K562 (cell line): ENCODE data around the gene OLFM3. TPM values are rescaled to one million over a fixed set of nuclear protein-coding genes. Genes with fewer than 3 reads are reported as not detected.

Source experiments
- ATAC-seq: fragments of 200-7000 bp; cut with Tn5 transposase; 3 replicates; pipeline ENCODE4 v1.9.1; 2020; ENCODE audit warnings: moderate library complexity
- BruUV-seq: library from RNA; stranded (reverse); fragments of 400-500 nt; replicated peaks from 2 replicates; lab custom pipeline; 2021; lab: Mats Ljungman, UMichigan
- CTCF ChIA-PET: fragments of 300-600 bp; formaldehyde crosslinking; extraction: SDS; loops from one replicate; lab custom pipeline; 2021; ENCODE audit warnings: low intra/inter-chr PET ratio; lab: Yijun Ruan, JAX
- POLR2A ChIA-PET: fragments of 300-600, 350-650 bp; sonication (Branson Sonifier 250); formaldehyde crosslinking; extraction: SDS; loops from one replicate; lab custom pipeline; 2021; ENCODE audit warnings: antibody characterized with exemption, inconsistent platforms; lab: Yijun Ruan, JAX
- DNase-seq, 4 experiments: peaks; one replicate each; pipeline versions ENCODE4 v3.0.0 to v3.0.0-alpha.2; 2011 to 2018; ENCODE audit warnings: low spot score in 3 of 4, mixed read lengths in 3 of 4; ENCODE audit errors: extremely low read depth in 1 of 4
- FAIRE-seq: peaks from 2 replicates; lab custom pipeline; 2011; peaks lifted over from hg19 to GRCh38; lab: Jason Lieb, UNC
- H2AFZ ChIP-seq: 2 replicates; pipeline ENCODE4 v1.6.0; 2011; ENCODE audit warnings: low read depth, low read length, control low read depth, inconsistent platforms
- H3K27ac ChIP-seq: fragments of 200-600 bp; 3 replicates; pipeline ENCODE4 v1.8.0; 2011; ENCODE audit warnings: low read depth, mild to moderate bottlenecking, control low read depth, inconsistent platforms, low read length, moderate library complexity, mixed read lengths; ENCODE audit errors: extremely low read depth
- H3K27me3 ChIP-seq, 2 experiments: fragments of 300-600 bp in 1 of 2; 2 replicates in 1 of 2; 3 replicates in 1 of 2; pipeline versions ENCODE4 v1.6.0 to v1.8.0; 2011; ENCODE audit warnings: inconsistent platforms in 2 of 2, low read length in 2 of 2, mild to moderate bottlenecking in 1 of 2, mixed read lengths in 1 of 2, moderate library complexity in 1 of 2; ENCODE audit not compliant: control insufficient read depth in 2 of 2, insufficient read depth in 2 of 2
- H3K36me3 ChIP-seq: fragments of 300-600 bp; 3 replicates; pipeline ENCODE4 v1.8.0; 2011; ENCODE audit warnings: mild to moderate bottlenecking, low read length, inconsistent platforms; ENCODE audit not compliant: control insufficient read depth, insufficient read depth
- H3K4me1 ChIP-seq, 2 experiments: fragments of 200-600 bp in 1 of 2; replicated peaks in 1 of 2; 2 replicates in 1 of 2; 3 replicates in 1 of 2; pipeline versions ENCODE4 v1.5.1 to v1.8.0; 2011; ENCODE audit warnings: inconsistent platforms in 2 of 2, low read length in 2 of 2, mild to moderate bottlenecking in 1 of 2, mixed read lengths in 1 of 2, moderate library complexity in 1 of 2; ENCODE audit not compliant: control insufficient read depth in 2 of 2, insufficient read depth in 2 of 2
- H3K4me2 ChIP-seq: 2 replicates; pipeline ENCODE4 v1.6.1; 2011; ENCODE audit warnings: low read length, control low read depth, inconsistent platforms, mixed read lengths; ENCODE audit not compliant: insufficient read depth
- H3K4me3 ChIP-seq: fragments of 200-600 bp; sonication (generic), shearing (Covaris generic); 2 replicates; pipeline ENCODE4 v1.5.1; 2016; ENCODE audit warnings: control low read depth, inconsistent platforms
- H3K79me2 ChIP-seq: fragments of 200-600 bp; 3 replicates; pipeline ENCODE4 v1.8.0; 2011; ENCODE audit warnings: low read length, inconsistent platforms; ENCODE audit not compliant: control insufficient read depth, insufficient read depth
- H3K9ac ChIP-seq, 2 experiments: 2 replicates each; pipeline versions ENCODE4 v1.6.0 to v1.6.1; 2011; ENCODE audit warnings: low read depth in 2 of 2, low read length in 2 of 2, control low read depth in 1 of 2, inconsistent platforms in 1 of 2, mild to moderate bottlenecking in 1 of 2, mixed read lengths in 1 of 2; ENCODE audit not compliant: insufficient read depth in 1 of 2
- H3K9me1 ChIP-seq: one replicate; pipeline ENCODE4 v1.6.0; 2011; ENCODE audit warnings: inconsistent platforms, mild to moderate bottlenecking, low read length, moderate library complexity; ENCODE audit not compliant: control insufficient read depth, insufficient read depth
- H3K9me3 ChIP-seq: replicated peaks from 2 replicates; pipeline ENCODE4 v1.5.1; 2011; ENCODE audit warnings: low read depth, low read length, inconsistent platforms; ENCODE audit not compliant: control insufficient read depth, insufficient read depth
- H4K20me1 ChIP-seq: replicated peaks from 2 replicates; pipeline ENCODE4 v1.6.1; 2011; ENCODE audit warnings: low read length, inconsistent platforms, mixed read lengths; ENCODE audit not compliant: control insufficient read depth, insufficient read depth
- GATAD2A ChIP-seq: fragments of 450-650 bp; IDR thresholded peaks from 2 replicates; pipeline ENCODE4 v1.6.1; 2017
- HMGN3 ChIP-seq: IDR thresholded peaks from 2 replicates; pipeline ENCODE4 v1.6.1; 2011; ENCODE audit warnings: borderline replicate concordance, low read depth, mild to moderate bottlenecking, mixed read lengths, low read length; ENCODE audit not compliant: insufficient read length; ENCODE audit errors: extremely low read depth
- KAT2B ChIP-seq: IDR thresholded peaks from one replicate; pipeline ENCODE4 v1.6.1; 2012; ENCODE audit warnings: low read depth, mild to moderate bottlenecking, control low read depth, inconsistent platforms, low read length, moderate library complexity
- KHSRP ChIP-seq: fragments of 450-650 bp; IDR thresholded peaks from 2 replicates; pipeline ENCODE4 v1.6.1; 2017
- LEF1 ChIP-seq: fragments of 450-650 bp; IDR thresholded peaks from 2 replicates; pipeline ENCODE4 v1.6.1; 2016; ENCODE audit warnings: mild to moderate bottlenecking
- POLR2A ChIP-seq: fragments of 450-650 bp; conservative IDR thresholded peaks from 2 replicates; pipeline ENCODE4 v1.6.1; 2016
- RNF2 ChIP-seq: sonication (generic); IDR thresholded peaks from 2 replicates; pipeline ENCODE4 v1.6.1; 2016
- TSC22D4 ChIP-seq: fragments of 450-650 bp; IDR thresholded peaks from 2 replicates; pipeline ENCODE4 v1.6.1; 2016; ENCODE audit warnings: missing genetic modification characterization, missing biosample characterization, control low read depth
- ZNF282 ChIP-seq: sonication (generic); formaldehyde crosslinking; IDR thresholded peaks from 2 replicates; pipeline ENCODE4 v1.8.1; 2023; ENCODE audit warnings: missing genetic modification reagents
- ZNF41 ChIP-seq: fragments of 250-450 bp; sonication (Bioruptor Pico); conservative IDR thresholded peaks from 2 replicates; pipeline ENCODE4 v1.4.0; 2020; ENCODE audit warnings: mild to moderate bottlenecking
- WGBS: fragments of 100-300 bp; shearing (Covaris generic); methylation state at CpG from one replicate; pipeline ENCODE4 v1.1.6; 2016; ENCODE audit warnings: low coverage, mixed read lengths; ENCODE audit not compliant: insufficient coverage; ENCODE audit errors: missing lambda C conversion rate; 5-methylcytosine and 5-hydroxymethylcytosine counted together
- in situ Hi-C: fragments of 300-500 bp; cut with MboI; formaldehyde crosslinking; loops from 4 replicates; pipeline ENCODE4 v1.15.0; 2018; ENCODE audit warnings: inconsistent platforms, mixed read lengths
- intact Hi-C: fragments of 100-400 bp; cut with micrococcal nuclease; formaldehyde crosslinking; loops from 2 replicates; pipeline ENCODE4 v1.14.2; 2022
- polyA plus RNA-seq, 8 experiments: library from polyadenylated mRNA; depleted of rRNA in 4 of 8; stranded (reverse) in 5 of 8; unstranded in 3 of 8; fragments of >200 nt; fragmentation: Nextera tagmentation in 2 of 8; fragmentation: Illumina TruSeq in 1 of 8; extraction: Ambion mirVana in 2 of 8; extraction: Trizol in 1 of 8; gene quantifications; 2 replicates each; pipeline versions ENCODE4 v1.2.1 to v1.2.3, GENCODE V29; 2011 to 2014; ENCODE audit warnings: inconsistent platforms in 1 of 8, missing spikeins in 1 of 8
- total RNA-seq, 7 experiments: library from RNA; depleted of rRNA in 6 of 7; stranded (reverse); fragments of >200 nt in 6 of 7; fragmentation: Illumina TruSeq in 2 of 7; extraction: Trizol in 2 of 7; gene quantifications; 2 replicates each; pipeline versions ENCODE4 v1.2.1 to v1.2.3, GENCODE V29; 2011 to 2021; ENCODE audit warnings: low replicate concordance in 1 of 7
- TF ChIP-seq, protein P1 (sequence below): fragments of 450-650 bp; IDR thresholded peaks from 2 replicates; pipeline ENCODE4 v1.7.0; 2016; ENCODE audit warnings: borderline replicate concordance
- TF ChIP-seq, protein P2 (sequence below): fragments of 250-450 bp; sonication (Bioruptor Pico); IDR thresholded peaks from 2 replicates; pipeline ENCODE4 v1.5.0; 2020; ENCODE audit warnings: mild to moderate bottlenecking, borderline replicate concordance
- TF ChIP-seq, protein P3 (sequence below): sonication (generic); formaldehyde crosslinking; IDR thresholded peaks from 2 replicates; pipeline ENCODE4 v1.8.0; 2022; ENCODE audit warnings: missing genetic modification reagents, mild to moderate bottlenecking, borderline replicate concordance
- TF ChIP-seq, protein P4 (sequence below): fragments of 200-800 bp; sonication (Bioruptor generic); IDR thresholded peaks from 2 replicates; pipeline ENCODE4 v1.6.1; 2017; ENCODE audit warnings: missing genetic modification characterization, missing compliant biosample characterization

OLFM3 gene
- total and polyA plus RNA-seq, 9 of the 15 experiments (the other 6 are each of a cell fraction or from before 2014, with no cell fraction given): 0.07 TPM; not detected in 8

DNA sequence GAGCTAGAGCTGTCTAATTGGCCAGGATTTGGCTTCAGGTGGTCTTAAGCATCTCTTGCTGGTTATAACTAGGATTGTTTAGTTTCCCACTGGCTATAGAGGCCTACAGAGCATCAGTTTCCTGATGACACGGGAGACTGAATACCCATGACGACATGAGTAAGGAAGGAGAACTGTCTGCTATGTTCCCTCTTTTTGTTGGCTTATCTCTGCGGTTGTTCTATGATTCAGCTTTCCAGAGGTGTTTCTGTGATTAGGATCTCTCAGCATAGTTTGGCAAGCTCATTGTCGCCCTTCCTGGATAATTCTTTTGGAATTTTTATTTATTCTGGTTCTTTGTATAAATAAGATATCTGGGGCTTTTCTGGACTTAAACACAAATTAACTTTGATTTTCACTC, 163.4 kb downstream of the OLFM3 start:
- H3K36me3 ChIP-seq: no peaks in the 10 kb centered on the region
- H3K4me3 ChIP-seq: no peak overlapping the region
- H3K27ac ChIP-seq: no peak overlapping the region
- in situ Hi-C loops: no loop called here
- H4K20me1 ChIP-seq: no peaks in the 10 kb centered on the region
- no peaks in the 10 kb centered on the region; the same call in 1 of the 2 replicates for H3K9me3 ChIP-seq
- CTCF ChIA-PET: no interaction called here
- H3K79me2 ChIP-seq: no peaks in the 10 kb centered on the region
- no peak overlapping the region for H3K9ac ChIP-seq
- DNase-seq (no peak), ATAC-seq (no peak)
- no peak for TF ChIP-seq LEF1
- TF ChIP-seq HMGN3: no peak
- no peak for TF ChIP-seq ZNF41 (CRISPR knock-in tag)
- TF ChIP-seq GATAD2A: no peak
- TF ChIP-seq, protein P1, sequence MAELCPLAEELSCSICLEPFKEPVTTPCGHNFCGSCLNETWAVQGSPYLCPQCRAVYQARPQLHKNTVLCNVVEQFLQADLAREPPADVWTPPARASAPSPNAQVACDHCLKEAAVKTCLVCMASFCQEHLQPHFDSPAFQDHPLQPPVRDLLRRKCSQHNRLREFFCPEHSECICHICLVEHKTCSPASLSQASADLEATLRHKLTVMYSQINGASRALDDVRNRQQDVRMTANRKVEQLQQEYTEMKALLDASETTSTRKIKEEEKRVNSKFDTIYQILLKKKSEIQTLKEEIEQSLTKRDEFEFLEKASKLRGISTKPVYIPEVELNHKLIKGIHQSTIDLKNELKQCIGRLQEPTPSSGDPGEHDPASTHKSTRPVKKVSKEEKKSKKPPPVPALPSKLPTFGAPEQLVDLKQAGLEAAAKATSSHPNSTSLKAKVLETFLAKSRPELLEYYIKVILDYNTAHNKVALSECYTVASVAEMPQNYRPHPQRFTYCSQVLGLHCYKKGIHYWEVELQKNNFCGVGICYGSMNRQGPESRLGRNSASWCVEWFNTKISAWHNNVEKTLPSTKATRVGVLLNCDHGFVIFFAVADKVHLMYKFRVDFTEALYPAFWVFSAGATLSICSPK: no peak
- TF ChIP-seq TSC22D4: no peak
- no peak for TF ChIP-seq POLR2A
- TF ChIP-seq, protein P2, sequence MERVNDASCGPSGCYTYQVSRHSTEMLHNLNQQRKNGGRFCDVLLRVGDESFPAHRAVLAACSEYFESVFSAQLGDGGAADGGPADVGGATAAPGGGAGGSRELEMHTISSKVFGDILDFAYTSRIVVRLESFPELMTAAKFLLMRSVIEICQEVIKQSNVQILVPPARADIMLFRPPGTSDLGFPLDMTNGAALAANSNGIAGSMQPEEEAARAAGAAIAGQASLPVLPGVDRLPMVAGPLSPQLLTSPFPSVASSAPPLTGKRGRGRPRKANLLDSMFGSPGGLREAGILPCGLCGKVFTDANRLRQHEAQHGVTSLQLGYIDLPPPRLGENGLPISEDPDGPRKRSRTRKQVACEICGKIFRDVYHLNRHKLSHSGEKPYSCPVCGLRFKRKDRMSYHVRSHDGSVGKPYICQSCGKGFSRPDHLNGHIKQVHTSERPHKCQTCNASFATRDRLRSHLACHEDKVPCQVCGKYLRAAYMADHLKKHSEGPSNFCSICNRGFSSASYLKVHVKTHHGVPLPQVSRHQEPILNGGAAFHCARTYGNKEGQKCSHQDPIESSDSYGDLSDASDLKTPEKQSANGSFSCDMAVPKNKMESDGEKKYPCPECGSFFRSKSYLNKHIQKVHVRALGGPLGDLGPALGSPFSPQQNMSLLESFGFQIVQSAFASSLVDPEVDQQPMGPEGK (CRISPR knock-in tag): no peak
- TF ChIP-seq, protein P3, sequence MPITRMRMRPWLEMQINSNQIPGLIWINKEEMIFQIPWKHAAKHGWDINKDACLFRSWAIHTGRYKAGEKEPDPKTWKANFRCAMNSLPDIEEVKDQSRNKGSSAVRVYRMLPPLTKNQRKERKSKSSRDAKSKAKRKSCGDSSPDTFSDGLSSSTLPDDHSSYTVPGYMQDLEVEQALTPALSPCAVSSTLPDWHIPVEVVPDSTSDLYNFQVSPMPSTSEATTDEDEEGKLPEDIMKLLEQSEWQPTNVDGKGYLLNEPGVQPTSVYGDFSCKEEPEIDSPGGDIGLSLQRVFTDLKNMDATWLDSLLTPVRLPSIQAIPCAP: no peak
- TF ChIP-seq, protein P4, sequence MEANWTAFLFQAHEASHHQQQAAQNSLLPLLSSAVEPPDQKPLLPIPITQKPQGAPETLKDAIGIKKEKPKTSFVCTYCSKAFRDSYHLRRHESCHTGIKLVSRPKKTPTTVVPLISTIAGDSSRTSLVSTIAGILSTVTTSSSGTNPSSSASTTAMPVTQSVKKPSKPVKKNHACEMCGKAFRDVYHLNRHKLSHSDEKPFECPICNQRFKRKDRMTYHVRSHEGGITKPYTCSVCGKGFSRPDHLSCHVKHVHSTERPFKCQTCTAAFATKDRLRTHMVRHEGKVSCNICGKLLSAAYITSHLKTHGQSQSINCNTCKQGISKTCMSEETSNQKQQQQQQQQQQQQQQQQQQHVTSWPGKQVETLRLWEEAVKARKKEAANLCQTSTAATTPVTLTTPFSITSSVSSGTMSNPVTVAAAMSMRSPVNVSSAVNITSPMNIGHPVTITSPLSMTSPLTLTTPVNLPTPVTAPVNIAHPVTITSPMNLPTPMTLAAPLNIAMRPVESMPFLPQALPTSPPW (CRISPR knock-in tag): no peak
- no peak for TF ChIP-seq ZNF282 (CRISPR knock-in tag)
- TF ChIP-seq KHSRP: no peak
- TF ChIP-seq KAT2B: no peak
- TF ChIP-seq RNF2: no peak
- TF ChIP-seq, all 486 proteins: peak for 0
- FAIRE-seq: no peak
- no TSS peak for BruUV-seq
- Histone ChIP-seq H2AFZ (no peak overlapping the region), H3K4me2 (no peak overlapping the region), H3K27me3 (no peaks in the 10 kb centered on the region), H3K4me1 (no peaks in the 10 kb centered on the region), H3K9me1 (no peaks in the 10 kb centered on the region)
- POLR2A ChIA-PET: no interaction called here
- WGBS: 2% methylated on average over 4 of the region's 4 CpGs
- intact Hi-C loops: no loop called here
